Cardiac muscle cell (in vitro differentiated cells and primary cell): ENCODE results near the gene CLK2. TPM values are rescaled to one million over a fixed set of nuclear protein-coding genes. Genes with fewer than 3 reads are reported as not detected.

Experiments used
- DNase-seq, 2 donors: peaks; one replicate each; pipeline versions ENCODE4 v3.0.0 to v3.0.0-alpha.2; 2010 to 2017; ENCODE audit warnings: low read depth in 1 of 2, low spot score in 1 of 2
- H3K27ac ChIP-seq: fragments of 200-600 bp; sonication (generic); 2 replicates; pipeline ENCODE4 v1.5.1; 2016
- H3K27me3 ChIP-seq: fragments of 200-600 bp; sonication (generic); 2 replicates; pipeline ENCODE4 v1.6.0; 2016; ENCODE audit warnings: control low read depth
- H3K36me3 ChIP-seq: fragments of 200-600 bp; sonication (generic); 2 replicates; pipeline ENCODE4 v1.5.1; 2016; ENCODE audit warnings: control low read depth
- H3K4me1 ChIP-seq: fragments of 200-600 bp; sonication (generic); 2 replicates; pipeline ENCODE4 v1.8.1; 2017; ENCODE audit warnings: low read depth, mild to moderate bottlenecking, mixed run types
- H3K4me3 ChIP-seq: fragments of 200-600 bp; sonication (generic); 2 replicates; pipeline ENCODE4 v1.5.1; 2016; ENCODE audit warnings: mild to moderate bottlenecking
- H3K9me3 ChIP-seq: fragments of 200-600 bp; sonication (generic); 2 replicates; pipeline ENCODE4 v1.5.1; 2017; ENCODE audit warnings: low read depth, mild to moderate bottlenecking, control low read depth
- polyA plus RNA-seq: library from polyadenylated mRNA; unstranded; fragments of >200 nt; fragmentation: Nextera tagmentation; extraction: Ambion mirVana; gene quantifications from 2 replicates; pipeline ENCODE4 v1.2.1, GENCODE V29; 2016
- total RNA-seq: library from RNA; depleted of rRNA; stranded (reverse); fragments of >200 nt; gene quantifications from 2 replicates; pipeline ENCODE4 v1.2.3, GENCODE V29; 2016
- TF ChIP-seq, protein P1 (sequence below): IDR thresholded peaks from 2 replicates; pipeline ENCODE4 v1.5.1; 2012; ENCODE audit warnings: low read depth, mild to moderate bottlenecking, low read length

Gene CLK2
- total and polyA plus RNA-seq, 2 experiments from 2014 or later, result 57.3 to 68.5 TPM

DNA sequence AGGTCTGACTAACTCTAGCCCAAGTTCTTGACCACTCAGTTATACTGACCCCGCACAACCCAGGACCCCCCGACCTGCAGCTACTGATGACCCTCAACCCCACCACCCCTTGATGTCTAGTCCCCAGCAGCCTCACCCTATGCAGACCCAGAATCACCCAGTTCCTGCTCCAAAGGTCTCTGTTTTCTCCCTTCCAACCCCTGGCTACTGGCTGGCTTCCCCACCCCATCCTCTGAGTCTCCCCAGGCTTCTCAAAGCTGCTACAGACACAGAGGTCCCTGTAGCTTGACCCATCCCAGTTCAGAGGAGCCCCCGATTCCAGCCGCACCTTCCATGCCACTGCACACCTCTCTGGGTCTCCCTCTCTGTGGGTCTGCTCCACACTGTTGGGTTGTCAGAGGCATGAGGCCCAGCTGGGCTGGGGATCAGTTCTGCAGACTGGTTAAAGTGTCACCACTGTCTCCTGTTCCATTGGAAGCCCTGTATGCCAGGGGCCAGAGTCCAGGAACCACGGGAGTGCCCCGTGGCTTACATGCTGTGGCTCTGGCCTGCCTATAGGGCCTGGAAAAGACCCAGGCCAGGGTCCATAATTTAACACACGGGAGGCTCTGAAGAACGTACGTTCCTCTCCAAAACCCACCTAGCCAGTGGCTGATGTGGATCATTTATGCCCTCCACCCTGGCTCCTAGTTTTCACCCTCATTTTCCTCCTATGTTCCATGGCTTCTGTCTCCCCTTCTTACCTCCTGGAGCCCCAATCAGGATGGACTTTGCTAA, 27.4 kb upstream of the CLK2 start:
- no peak for DNase-seq
- Histone ChIP-seq H3K9me3 (no peaks in the 10 kb centered on the region), H3K36me3 (no peaks in the 10 kb centered on the region), H3K27me3 (peaks cover 8% of the 10 kb centered on the region), H3K4me3 (no peak overlapping the region), H3K27ac (no peak overlapping the region), H3K4me1 (peaks cover 12% of the 10 kb centered on the region)
- TF ChIP-seq, protein P1, sequence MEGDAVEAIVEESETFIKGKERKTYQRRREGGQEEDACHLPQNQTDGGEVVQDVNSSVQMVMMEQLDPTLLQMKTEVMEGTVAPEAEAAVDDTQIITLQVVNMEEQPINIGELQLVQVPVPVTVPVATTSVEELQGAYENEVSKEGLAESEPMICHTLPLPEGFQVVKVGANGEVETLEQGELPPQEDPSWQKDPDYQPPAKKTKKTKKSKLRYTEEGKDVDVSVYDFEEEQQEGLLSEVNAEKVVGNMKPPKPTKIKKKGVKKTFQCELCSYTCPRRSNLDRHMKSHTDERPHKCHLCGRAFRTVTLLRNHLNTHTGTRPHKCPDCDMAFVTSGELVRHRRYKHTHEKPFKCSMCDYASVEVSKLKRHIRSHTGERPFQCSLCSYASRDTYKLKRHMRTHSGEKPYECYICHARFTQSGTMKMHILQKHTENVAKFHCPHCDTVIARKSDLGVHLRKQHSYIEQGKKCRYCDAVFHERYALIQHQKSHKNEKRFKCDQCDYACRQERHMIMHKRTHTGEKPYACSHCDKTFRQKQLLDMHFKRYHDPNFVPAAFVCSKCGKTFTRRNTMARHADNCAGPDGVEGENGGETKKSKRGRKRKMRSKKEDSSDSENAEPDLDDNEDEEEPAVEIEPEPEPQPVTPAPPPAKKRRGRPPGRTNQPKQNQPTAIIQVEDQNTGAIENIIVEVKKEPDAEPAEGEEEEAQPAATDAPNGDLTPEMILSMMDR, result no peak

DNA sequence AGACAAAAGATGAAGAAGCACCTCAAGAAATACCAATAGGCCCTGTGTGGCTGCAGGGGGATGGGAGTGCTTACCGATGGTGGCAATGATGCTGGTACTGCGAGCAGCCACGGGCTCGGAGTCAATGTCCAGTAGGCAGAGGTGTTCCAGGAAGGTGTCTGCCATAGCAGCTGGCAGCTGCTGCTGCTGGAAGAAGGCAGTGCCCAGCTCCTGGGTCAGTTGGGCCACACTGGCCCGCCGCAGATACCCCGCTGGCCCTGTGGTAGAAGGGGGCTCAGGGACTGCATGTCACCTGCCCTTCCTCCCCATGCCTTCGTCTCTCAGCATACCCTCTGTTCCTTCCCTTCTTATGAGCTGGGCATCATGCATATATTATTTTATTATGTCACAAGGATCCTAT, 26.7 kb upstream of the CLK2 start:
- H3K4me1 ChIP-seq, result peaks cover 12% of the 10 kb centered on the region

DNA sequence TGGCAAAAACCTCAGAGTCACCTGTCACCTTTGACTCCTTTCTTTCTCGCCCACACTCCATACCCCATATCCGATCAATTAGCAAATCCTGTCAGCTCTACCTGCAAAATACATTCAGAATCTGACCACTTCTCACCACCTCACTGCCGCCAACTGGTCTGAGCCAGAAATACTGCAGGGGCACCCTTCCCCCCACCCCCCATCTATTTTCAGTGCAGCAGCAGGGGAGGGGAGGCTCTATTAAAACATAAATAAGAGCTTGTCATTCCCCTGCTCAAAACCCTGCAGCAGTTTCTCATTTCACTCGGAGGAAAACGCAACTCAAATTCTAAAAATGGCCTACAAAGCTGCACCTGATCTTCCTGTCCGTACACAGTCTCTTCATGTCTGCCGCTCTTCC, 24.1 kb upstream of the CLK2 start:
- DNase-seq, result no peak
- Histone ChIP-seq H3K4me1 (peaks cover 12% of the 10 kb centered on the region), H3K27ac (peak overlapping the region; percentile 31), H3K4me3 (no peak overlapping the region), H3K36me3 (no peaks in the 10 kb centered on the region), H3K27me3 (peaks cover 40% of the 10 kb centered on the region), H3K9me3 (no peaks in the 10 kb centered on the region)
- TF ChIP-seq, protein P1, result no peak

More for the DNA sequence above, 26.7 kb upstream of the CLK2 start:
- Histone ChIP-seq H3K36me3 (no peaks in the 10 kb centered on the region), H3K27me3 (peaks cover 15% of the 10 kb centered on the region), H3K9me3 (no peaks in the 10 kb centered on the region), H3K27ac (no peak overlapping the region), H3K4me3 (no peak overlapping the region)
- no peak for DNase-seq
- TF ChIP-seq, protein P1, result no peak

DNA sequence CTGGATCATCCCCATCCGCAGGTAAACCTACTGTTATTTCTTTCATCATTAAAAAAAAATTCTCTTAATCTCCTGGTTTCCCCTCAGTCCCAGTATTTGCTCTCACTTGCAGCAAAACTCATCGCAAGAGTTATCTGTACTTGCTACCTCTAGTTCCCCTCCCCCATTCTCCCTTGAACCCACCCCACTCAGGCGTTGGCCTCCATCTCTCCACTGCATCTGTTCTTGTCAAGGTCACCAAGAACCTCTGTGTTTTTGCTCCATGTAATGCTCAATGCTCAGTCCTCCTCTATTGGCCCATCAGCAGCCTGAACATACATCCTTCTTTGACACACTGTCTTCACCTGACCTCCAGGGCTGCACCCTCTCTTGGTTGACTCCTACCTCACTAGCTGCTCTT, 23.4 kb upstream of the CLK2 start:
- Histone ChIP-seq H3K4me1 (peaks cover 12% of the 10 kb centered on the region), H3K9me3 (no peaks in the 10 kb centered on the region), H3K4me3 (no peak overlapping the region), H3K27me3 (peaks cover 42% of the 10 kb centered on the region), H3K27ac (no peak overlapping the region), H3K36me3 (no peaks in the 10 kb centered on the region)
- no peak for DNase-seq
- TF ChIP-seq, protein P1, result no peak

DNA sequence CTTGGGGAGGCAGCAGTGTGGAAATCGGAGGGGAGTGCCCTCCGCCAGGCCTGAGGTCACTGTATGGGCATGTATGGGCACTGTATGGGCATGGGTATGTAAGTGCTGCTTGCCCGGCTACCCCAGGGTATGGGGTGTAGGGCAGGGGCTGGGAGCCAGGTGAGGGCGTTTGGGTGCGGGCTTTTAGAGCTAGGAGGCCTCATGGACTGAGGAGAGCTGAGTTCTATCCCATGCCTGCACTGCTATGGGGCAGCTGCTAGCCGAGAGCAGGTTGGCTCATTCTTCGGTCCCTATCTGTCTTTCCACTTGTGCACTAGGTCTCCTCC, 22.6 kb upstream of the CLK2 start:
- H3K27me3 ChIP-seq, result peaks cover 42% of the 10 kb centered on the region

More for the DNA sequence above, 22.6 kb upstream of the CLK2 start:
- Histone ChIP-seq H3K4me1 (peaks cover 12% of the 10 kb centered on the region), H3K9me3 (no peaks in the 10 kb centered on the region), H3K36me3 (no peaks in the 10 kb centered on the region), H3K27ac (no peak overlapping the region), H3K4me3 (no peak overlapping the region)
- no peak for DNase-seq
- TF ChIP-seq, protein P1, result no peak
